Heart left ventricle (tissue), 16 donors: Measurements from ENCODE around the gene SERPINB6. TPM values are rescaled to one million over a fixed set of nuclear protein-coding genes. Genes with fewer than 3 reads are reported as not detected.
"Not testable (repeated sequence)": the region's sequence is repeated elsewhere in the genome, so short reads cannot be mapped to it uniquely, and the experiment has no call there.

Experiments used
- ATAC-seq, 4 donors: fragments of 200-7000 bp; cut with Tn5 transposase; one replicate each; pipeline ENCODE4 v1.9.1; 2020 to 2022; ENCODE audit warnings: moderate library complexity in 4 of 4, mild to moderate bottlenecking in 3 of 4, moderate number of reproducible peaks in 1 of 4
- DNase-seq, 5 donors: peaks; one replicate each; pipeline ENCODE4 v3.0.0-alpha.2; 2020
- H3K27ac ChIP-seq, 12 donors: fragments of 200-600 bp; sonication (generic) in 4 of 12; one replicate each; pipeline versions ENCODE4 v1.5.0 to v1.8.0; 2016 to 2022; ENCODE audit warnings: mild to moderate bottlenecking in 2 of 12
- H3K27me3 ChIP-seq, 9 donors: fragments of 200-600 bp; sonication (generic) in 2 of 9; one replicate each; pipeline versions ENCODE4 v1.5.1 to v1.8.0; 2016 to 2022; ENCODE audit warnings: mild to moderate bottlenecking in 3 of 9
- H3K36me3 ChIP-seq, 9 donors: fragments of 200-600 bp; sonication (generic) in 2 of 9; one replicate each; pipeline versions ENCODE4 v1.5.0 to v1.8.0; 2018 to 2022; ENCODE audit warnings: mild to moderate bottlenecking in 2 of 9
- H3K4me1 ChIP-seq, 12 donors: fragments of 200-600 bp; sonication (generic) in 4 of 12; one replicate each; pipeline versions ENCODE4 v1.5.0 to v1.8.0; 2016 to 2022; ENCODE audit warnings: mild to moderate bottlenecking in 3 of 12
- H3K4me3 ChIP-seq, 12 donors: fragments of 200-600 bp; sonication (generic) in 4 of 12; one replicate each; pipeline versions ENCODE4 v1.5.0 to v1.8.0; 2017 to 2022; ENCODE audit warnings: mild to moderate bottlenecking in 9 of 12, moderate library complexity in 4 of 12
- H3K9me3 ChIP-seq, 12 donors: fragments of 200-600 bp; sonication (generic) in 4 of 12; one replicate each; pipeline versions ENCODE4 v1.5.0 to v1.8.0; 2016 to 2022; ENCODE audit warnings: mild to moderate bottlenecking in 1 of 12
- CTCF ChIP-seq, 12 donors: fragments of 200-600 bp; sonication (generic) in 4 of 12; IDR thresholded peaks; one replicate each; pipeline versions ENCODE4 v1.5.0 to v1.8.0; 2018 to 2022; ENCODE audit warnings: antibody characterized with exemption in 12 of 12, mild to moderate bottlenecking in 5 of 12
- POLR2A ChIP-seq, 2 donors: fragments of 450-650 bp; IDR thresholded peaks; one replicate each; pipeline ENCODE4 v1.6.1; 2017; ENCODE audit warnings: antibody characterized with exemption in 2 of 2, mild to moderate bottlenecking in 2 of 2, moderate library complexity in 2 of 2
- WGBS, 4 donors: extraction: QIAGEN DNeasy Blood & Tissue Kit in 2 of 4; methylation state at CpG; one replicate each; pipeline versions ENCODE4 v1.1.5 to v1.1.7; 2013 to 2018; 5-methylcytosine and 5-hydroxymethylcytosine counted together
- intact Hi-C, 10 donors: fragments of 100-400 bp; cut with DNase I; formaldehyde crosslinking; loops; one replicate each; pipeline versions ENCODE4 v1.11.1 to v1.14.2; 2022
- polyA plus RNA-seq, 2 donors: library from polyadenylated mRNA; stranded (reverse); fragments of 200-250 nt; gene quantifications; one replicate each; pipeline ENCODE4 v1.2.3, GENCODE V29; 2013
- total RNA-seq, 9 donors: library from RNA; depleted of rRNA in 2 of 9; stranded (reverse); fragments of >200 nt in 2 of 9; fragmentation: NEBNext Ultra II Directional in 3 of 9; extraction: Animal tissue kit (Norgen Biotek cat#: 25700) in 3 of 9; gene quantifications; one replicate each; pipeline versions ENCODE4 v1.1.0 to v1.2.4, GENCODE V29; 2016 to 2023
- donor health status: ischemic (EF 13 %, LVEDD 7.1; RV severe dilation, severe dysfunction).
- donor health status: healthy with polysubstance abuse.
- donor health status: DM: no; HTN: yes; CAD: no.
- donor health status: DM: no; HTN: no; CAD: no.
- donor health status: ischemic (EF 25% LVEDD 6.9; RV normal size, moderate dysfunction).
- donor health status: ischemic (EF 25% LVEDD 5.7; RV mildly dilated, moderate dysfunction).
- donor health status: healthy.
- donor health status: DM: yes; HTN: yes; CAD: no.
- donor health status: ischemic (EF 35%, LVEDD 5.7; RV mildly dilated, moderate dysfunction).
- donor health status: nonischemic (EF 11% LVEDD 7.7; RV severe dilation, severe dysfunction).
- donor health status: DM: yes; HTN: yes; CAD: no.
- donor health status: PGD.
- donor health status: ischemic (EF 29% LVEDD 5.4; RV normal size, mild dysfunction).
- donor health status: nonischemic (EF 23%, LVEDD 6.1; RV moderate dilation, normal function).

SERPINB6 gene
- total and polyA plus RNA-seq, 11 donors: 146 to 246 (median 186) TPM

GRCh38 chr6:2935566-2936291 lies 35.6 kb downstream of the SERPINB6 start:
- Histone ChIP-seq H3K4me1 (peaks cover 0 to 25% (median 7%) of the 10 kb centered on the region in 12 donors), H3K27ac (no peak overlapping the region), H3K27me3 (no peaks in the 10 kb centered on the region), H3K9me3 (no peaks in the 10 kb centered on the region), H3K36me3 (no peaks in the 10 kb centered on the region), H3K4me3 (no peak overlapping the region)
- TF ChIP-seq CTCF (IDR thresholded peaks at IDR 0.05): no peak
- no peak for TF ChIP-seq POLR2A (IDR thresholded peaks at IDR 0.05)
- intact Hi-C loops: loop anchor here in 6 of 10 donors (5.0 to 10.0 kb wide), 2 partner anchors 49 to 52 kb away; no protein-coding TSS in a partner anchor
- no peak for DNase-seq
- WGBS, 4 donors: 95 to 97% (median 96%) methylated on average over 35 to 44 of the region's 44 CpGs
- ATAC-seq: no peak

GRCh38 chr6:2934057-2934456 lies 37.3 kb downstream of the SERPINB6 start:
- ATAC-seq (no peak), DNase-seq (no peak)
- intact Hi-C loops: loop anchor here in 9 of 10 donors (5.0 to 10.0 kb wide), 3 partner anchors 51 to 142 kb away; no protein-coding TSS in a partner anchor
- Histone ChIP-seq H3K27me3 (no peaks in the 10 kb centered on the region), H3K9me3 (no peaks in the 10 kb centered on the region), H3K36me3 (no peaks in the 10 kb centered on the region), H3K27ac (no peak overlapping the region), H3K4me3 (no peak overlapping the region), H3K4me1 (peaks cover 0 to 21% (median 7%) of the 10 kb centered on the region in 12 donors)
- WGBS, 4 donors: 94 to 99% (median 96%) methylated on average over 1 of the region's 1 CpG
- TF ChIP-seq POLR2A (IDR thresholded peaks at IDR 0.05): no peak
- TF ChIP-seq CTCF (IDR thresholded peaks at IDR 0.05): no peak

DNA sequence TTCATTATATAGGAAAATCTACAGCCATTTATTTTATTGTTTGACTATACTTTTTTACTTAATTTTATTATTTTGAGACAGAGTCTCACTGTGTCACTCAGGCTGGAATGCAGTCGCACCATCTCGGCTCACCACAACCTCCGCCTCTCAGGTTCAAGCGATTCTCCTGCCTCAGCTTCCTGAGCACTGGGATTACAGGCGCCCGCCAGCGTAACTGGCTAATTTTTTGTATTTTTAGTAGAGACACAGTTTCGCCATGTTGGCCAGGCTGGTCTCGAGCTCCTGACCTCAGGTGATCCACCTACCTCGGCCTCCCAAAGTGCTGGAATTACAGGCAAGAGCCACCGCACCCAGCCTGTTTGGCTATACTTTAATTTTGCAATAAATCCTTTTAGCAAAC lies 38.5 kb downstream of the SERPINB6 start:
- not testable (repeated sequence) for H3K27me3 ChIP-seq, ATAC-seq, H3K9me3 ChIP-seq, H3K4me3 ChIP-seq, H3K36me3 ChIP-seq, DNase-seq
- 80 to 92% (median 89%) methylated on average over 11 of the region's 11 CpGs for WGBS, 4 donors
- Histone ChIP-seq H3K27ac (peak overlapping the region in 3 of 12 donors; percentile 33 to 46 (median 40)), H3K4me1 (peaks cover 0 to 10% (median 5%) of the 10 kb centered on the region in 12 donors)
- intact Hi-C loops: loop anchor here (1.0 to 10.0 kb wide), 6 partner anchors 52 to 142 kb away; no protein-coding TSS in a partner anchor

GRCh38 chr6:2931970-2932748 lies 39.2 kb downstream of the SERPINB6 start:
- Histone ChIP-seq H3K9me3 (no peaks in the 10 kb centered on the region), H3K4me1 (peaks cover 0 to 10% (median 5%) of the 10 kb centered on the region in 12 donors), H3K27ac (peak overlapping the region in 7 of 12 donors; percentile 4 to 57 (median 40)), H3K4me3 (peak overlapping the region in 5 of 12 donors; percentile 15 to 33 (median 18)), H3K27me3 (no peaks in the 10 kb centered on the region), H3K36me3 (no peaks in the 10 kb centered on the region)
- DNase-seq: peak; percentile 78 to 84 (median 81)
- intact Hi-C loops: loop anchor here (1.0 to 10.0 kb wide), 7 partner anchors 53 to 141 kb away; no protein-coding TSS in a partner anchor
- TF ChIP-seq POLR2A (IDR thresholded peaks at IDR 0.05) (no peak), CTCF (IDR thresholded peaks at IDR 0.05) (peak; percentile 95 to 99 (median 97))
- ATAC-seq: peak; percentile 89 to 97 (median 95)
- 21 to 29% (median 27%) methylated on average over 10 to 11 of the region's 11 CpGs for WGBS, 4 donors
